ENCODE data around the gene TNRC6B. TPM values are rescaled to one million over a fixed set of nuclear protein-coding genes. Genes with fewer than 3 reads are reported as not detected.
A peak's percentile ranks its signal among the peaks of the same experiment; 100 is the strongest.
"Not testable (repeated sequence)": the region's sequence is repeated elsewhere in the genome, so short reads cannot be mapped to it uniquely, and the experiment has no call there.

The TNRC6B gene
- total and polyA plus RNA-seq, 9 donors, result 7.0 to 21.7 (median 9.7) TPM

GRCh38 chr22:40302149-40302548, 124.4 kb downstream of the TNRC6B start:
- WGBS (ENCODE audit: insufficient coverage), result 96% methylated on average over 10 of the region's 11 CpGs
- H3K36me3 ChIP-seq (ENCODE audit: control insufficient read depth, insufficient read depth, low read length), result peaks cover 34% of the 10 kb centered on the region

GRCh38 chr22:40305625-40306024, 127.9 kb downstream of the TNRC6B start:
- Histone ChIP-seq H3K4me1 (ENCODE audit: control insufficient read depth, insufficient read depth, low read length) (peaks cover under 1% of the 10 kb centered on the region), H3K9me3 (replicated peaks; ENCODE audit: control insufficient read depth, low read depth, low read length) (no peaks in the 10 kb centered on the region), H3K4me3 (ENCODE audit: low read length) (no peak overlapping the region), H3K27me3 (ENCODE audit: control insufficient read depth, insufficient read depth, low read length) (no peaks in the 10 kb centered on the region), H3K36me3 (ENCODE audit: control insufficient read depth, insufficient read depth, low read length) (peaks cover 59% of the 10 kb centered on the region), H3K27ac (ENCODE audit: low read length) (no peak overlapping the region)
- 96% methylated on average over 5 of the region's 5 CpGs for WGBS (ENCODE audit: insufficient coverage)
- DNase-seq, result no peak

More at GRCh38 chr22:40302149-40302548, 124.4 kb downstream of the TNRC6B start:
- H3K27me3 ChIP-seq (ENCODE audit: control insufficient read depth, insufficient read depth, low read length), result no peaks in the 10 kb centered on the region
- no peaks in the 10 kb centered on the region for H3K9me3 ChIP-seq (replicated peaks; ENCODE audit: control insufficient read depth, low read depth, low read length)
- no peak overlapping the region for H3K4me3 ChIP-seq (ENCODE audit: low read length)
- no peaks in the 10 kb centered on the region for H3K4me1 ChIP-seq (ENCODE audit: control insufficient read depth, insufficient read depth, low read length)
- DNase-seq, result no peak
- no peak overlapping the region for H3K27ac ChIP-seq (ENCODE audit: low read length)

- Histone ChIP-seq H3K4me1 (ENCODE audit: control insufficient read depth, insufficient read depth, low read length) (peaks cover 4% of the 10 kb centered on the region), H3K9me3 (replicated peaks; ENCODE audit: control insufficient read depth, low read depth, low read length) (no peaks in the 10 kb centered on the region), H3K36me3 (ENCODE audit: control insufficient read depth, insufficient read depth, low read length) (peaks cover 64% of the 10 kb centered on the region), H3K27ac (ENCODE audit: low read length) (peak overlapping the region; percentile 64), H3K4me3 (ENCODE audit: low read length) (no peak overlapping the region), H3K27me3 (ENCODE audit: control insufficient read depth, insufficient read depth, low read length) (no peaks in the 10 kb centered on the region)
- WGBS (ENCODE audit: insufficient coverage), result 79% methylated on average over 2 of the region's 6 CpGs
- no peak for DNase-seq
These were observed 131.4 kb downstream of the TNRC6B start for GRCh38 chr22:40308999-40309573.

- peak; percentile 52 for DNase-seq
- H3K4me1 ChIP-seq (ENCODE audit: control insufficient read depth, insufficient read depth, low read length), result peaks cover 4% of the 10 kb centered on the region
- no peaks in the 10 kb centered on the region for H3K27me3 ChIP-seq (ENCODE audit: control insufficient read depth, insufficient read depth, low read length)
- no peak overlapping the region for H3K4me3 ChIP-seq (ENCODE audit: low read length)
- H3K9me3 ChIP-seq (replicated peaks; ENCODE audit: control insufficient read depth, low read depth, low read length), result no peaks in the 10 kb centered on the region
- peaks cover 70% of the 10 kb centered on the region for H3K36me3 ChIP-seq (ENCODE audit: control insufficient read depth, insufficient read depth, low read length)
- peak overlapping the region; percentile 53 for H3K27ac ChIP-seq (ENCODE audit: low read length)
These were observed 131.9 kb downstream of the TNRC6B start for GRCh38 chr22:40309631-40310030.

DNA sequence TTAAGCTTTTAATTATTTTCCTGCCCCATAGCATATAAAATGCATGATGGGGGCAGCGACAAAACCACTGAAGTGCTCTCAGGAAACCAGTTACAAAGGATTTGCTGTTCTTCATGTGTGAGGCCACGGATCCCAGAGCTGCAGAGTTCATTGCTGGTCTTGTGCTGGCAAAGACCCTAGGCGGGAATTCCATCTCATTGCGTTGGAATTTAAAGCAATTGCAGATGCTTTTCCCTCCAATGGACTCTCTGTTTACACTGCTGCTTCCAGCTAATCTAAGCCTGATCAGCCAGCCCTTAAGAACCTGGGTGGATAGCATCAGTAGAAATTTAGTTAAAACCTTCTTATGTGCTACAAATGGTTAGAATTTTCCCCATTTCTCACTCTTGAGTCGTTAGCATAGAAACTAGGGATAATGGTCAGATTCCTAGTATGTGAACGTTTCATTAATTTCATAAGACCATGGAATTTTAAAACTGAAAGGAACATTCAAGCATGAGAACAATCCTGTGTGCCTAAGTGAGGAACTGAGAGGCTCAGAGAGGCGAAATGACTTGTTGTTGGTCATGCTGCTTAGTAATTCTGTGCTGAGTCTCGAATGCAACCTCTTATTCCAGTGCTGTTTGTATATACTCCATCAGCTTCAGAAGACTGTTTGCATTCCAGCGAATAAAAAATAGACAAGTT, 132.5 kb downstream of the TNRC6B start:
- peak; percentile 95 for DNase-seq
- Histone ChIP-seq H3K4me1 (ENCODE audit: control insufficient read depth, insufficient read depth, low read length) (peaks cover 4% of the 10 kb centered on the region), H3K27me3 (ENCODE audit: control insufficient read depth, insufficient read depth, low read length) (no peaks in the 10 kb centered on the region), H3K4me3 (ENCODE audit: low read length) (no peak overlapping the region), H3K9me3 (replicated peaks; ENCODE audit: control insufficient read depth, low read depth, low read length) (no peaks in the 10 kb centered on the region), H3K36me3 (ENCODE audit: control insufficient read depth, insufficient read depth, low read length) (peaks cover 67% of the 10 kb centered on the region), H3K27ac (ENCODE audit: low read length) (peak overlapping the region; percentile 76)
- 22% methylated on average over 4 of the region's 9 CpGs for WGBS (ENCODE audit: insufficient coverage)

DNA sequence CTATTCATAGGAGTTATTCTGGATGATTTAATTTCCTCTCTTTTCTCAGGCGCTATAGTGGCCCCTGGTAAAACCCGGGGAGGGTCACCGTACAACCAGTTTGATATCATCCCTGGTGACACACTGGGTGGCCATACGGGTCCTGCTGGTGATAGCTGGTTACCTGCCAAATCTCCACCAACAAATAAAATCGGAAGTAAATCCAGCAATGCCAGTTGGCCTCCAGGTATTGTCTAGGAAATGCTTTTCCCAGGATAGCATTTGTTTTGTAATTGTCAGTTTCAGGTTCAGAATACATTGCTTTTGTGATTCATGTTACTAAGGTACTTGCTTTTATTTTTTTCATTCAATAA, 133.0 kb downstream of the TNRC6B start:
- no peaks in the 10 kb centered on the region for H3K9me3 ChIP-seq (replicated peaks; ENCODE audit: control insufficient read depth, low read depth, low read length)
- DNase-seq, result no peak
- H3K36me3 ChIP-seq (ENCODE audit: control insufficient read depth, insufficient read depth, low read length), result peaks cover 68% of the 10 kb centered on the region
- H3K27ac ChIP-seq (ENCODE audit: low read length), result peak overlapping the region; percentile 76
- peaks cover 4% of the 10 kb centered on the region for H3K4me1 ChIP-seq (ENCODE audit: control insufficient read depth, insufficient read depth, low read length)
- no CpG with 5 or more reads among the region's 5 CpGs for WGBS (ENCODE audit: insufficient coverage)
- no peaks in the 10 kb centered on the region for H3K27me3 ChIP-seq (ENCODE audit: control insufficient read depth, insufficient read depth, low read length)
- no peak overlapping the region for H3K4me3 ChIP-seq (ENCODE audit: low read length)

DNA sequence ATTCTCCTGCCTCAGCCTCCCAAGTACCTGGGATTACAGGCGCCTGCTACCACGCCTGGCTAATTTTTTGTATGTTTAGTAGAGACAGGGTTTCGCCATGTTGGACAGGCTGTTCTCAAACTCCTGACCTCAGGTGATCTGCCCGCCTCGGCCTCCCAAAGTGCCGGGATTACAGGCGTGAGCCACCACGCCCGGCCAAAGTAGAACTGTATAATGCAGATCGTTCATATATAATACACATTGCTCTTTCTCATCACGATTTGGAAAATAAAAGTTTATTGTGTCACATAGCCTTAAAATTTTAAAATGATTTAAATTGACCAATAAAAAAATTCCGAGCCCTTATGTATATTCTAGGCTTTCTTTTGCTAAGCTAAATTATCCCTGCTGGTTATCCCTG, 133.9 kb downstream of the TNRC6B start:
- H3K27ac ChIP-seq (ENCODE audit: low read length); DNase-seq; H3K4me1 ChIP-seq (ENCODE audit: control insufficient read depth, insufficient read depth, low read length); H3K27me3 ChIP-seq (ENCODE audit: control insufficient read depth, insufficient read depth, low read length); H3K9me3 ChIP-seq (replicated peaks; ENCODE audit: control insufficient read depth, low read depth, low read length); H3K4me3 ChIP-seq (ENCODE audit: low read length): not testable (repeated sequence)
- WGBS (ENCODE audit: insufficient coverage), result no CpG with 5 or more reads among the region's 12 CpGs
- H3K36me3 ChIP-seq (ENCODE audit: control insufficient read depth, insufficient read depth, low read length), result peaks cover 75% of the 10 kb centered on the region

- no peaks in the 10 kb centered on the region for H3K27me3 ChIP-seq (ENCODE audit: control insufficient read depth, insufficient read depth, low read length)
- peaks cover 76% of the 10 kb centered on the region for H3K36me3 ChIP-seq (ENCODE audit: control insufficient read depth, insufficient read depth, low read length)
- H3K4me1 ChIP-seq (ENCODE audit: control insufficient read depth, insufficient read depth, low read length), result peaks cover 4% of the 10 kb centered on the region
- no CpG with 5 or more reads among the region's 2 CpGs for WGBS (ENCODE audit: insufficient coverage)
- no peak overlapping the region for H3K4me3 ChIP-seq (ENCODE audit: low read length)
- H3K9me3 ChIP-seq (replicated peaks; ENCODE audit: control insufficient read depth, low read depth, low read length), result no peaks in the 10 kb centered on the region
- H3K27ac ChIP-seq (ENCODE audit: low read length), result no peak overlapping the region
- peak; percentile 25 for DNase-seq
These were observed 134.3 kb downstream of the TNRC6B start for GRCh38 chr22:40312050-40312449.

DNA sequence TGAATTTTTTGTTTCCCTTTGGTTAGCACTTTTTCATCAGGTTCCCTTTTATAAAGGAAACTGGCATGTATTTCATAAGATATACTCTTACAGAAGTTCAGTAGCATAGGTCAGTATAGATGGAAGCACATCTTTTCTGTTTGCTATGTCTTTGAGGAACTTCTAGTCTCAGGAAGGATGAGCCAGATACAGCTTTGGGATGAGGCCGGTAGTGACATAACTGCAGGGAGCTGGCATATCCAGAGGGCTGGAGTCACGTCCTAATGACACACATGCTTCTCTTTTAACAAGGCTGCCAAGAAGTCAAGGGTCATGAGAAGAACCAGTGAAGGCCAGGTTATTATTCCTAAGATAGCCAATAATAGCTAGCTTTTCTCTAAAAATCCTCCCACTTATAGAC, 135.3 kb downstream of the TNRC6B start:
- Histone ChIP-seq H3K27ac (ENCODE audit: low read length) (no peak overlapping the region), H3K27me3 (ENCODE audit: control insufficient read depth, insufficient read depth, low read length) (no peaks in the 10 kb centered on the region)

DNA sequence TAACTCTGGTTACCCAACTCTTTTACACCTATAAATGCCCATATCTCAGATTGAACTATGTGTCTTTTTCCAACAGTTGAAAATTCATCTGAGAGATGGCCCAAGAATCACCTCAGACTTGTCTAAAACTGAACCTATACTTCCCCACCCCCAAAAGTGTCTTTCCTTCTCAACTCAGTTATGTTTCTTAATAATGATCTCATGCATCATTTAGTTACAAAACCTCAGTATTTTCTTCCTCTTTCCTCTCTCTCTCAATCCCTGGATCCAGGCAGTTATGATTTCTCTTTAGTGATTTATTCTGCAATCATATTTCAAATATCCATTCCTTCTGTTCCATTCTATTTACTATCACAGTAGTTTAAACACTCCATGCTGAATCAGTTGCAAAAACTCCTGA, 136.3 kb downstream of the TNRC6B start:
- H3K4me1 ChIP-seq (ENCODE audit: control insufficient read depth, insufficient read depth, low read length), result peaks cover 4% of the 10 kb centered on the region
- H3K4me3 ChIP-seq (ENCODE audit: low read length), result no peak overlapping the region
- H3K9me3 ChIP-seq (replicated peaks; ENCODE audit: control insufficient read depth, low read depth, low read length), result no peaks in the 10 kb centered on the region
- DNase-seq, result no peak
- H3K36me3 ChIP-seq (ENCODE audit: control insufficient read depth, insufficient read depth, low read length), result peaks cover 70% of the 10 kb centered on the region
- no peaks in the 10 kb centered on the region for H3K27me3 ChIP-seq (ENCODE audit: control insufficient read depth, insufficient read depth, low read length)
- no peak overlapping the region for H3K27ac ChIP-seq (ENCODE audit: low read length)

More for the DNA sequence above, 135.3 kb downstream of the TNRC6B start:
- no CpG with 5 or more reads among the region's 2 CpGs for WGBS (ENCODE audit: insufficient coverage)
- DNase-seq, result no peak
- Histone ChIP-seq H3K4me3 (ENCODE audit: low read length) (no peak overlapping the region), H3K36me3 (ENCODE audit: control insufficient read depth, insufficient read depth, low read length) (peaks cover 75% of the 10 kb centered on the region), H3K4me1 (ENCODE audit: control insufficient read depth, insufficient read depth, low read length) (peaks cover 4% of the 10 kb centered on the region), H3K9me3 (replicated peaks; ENCODE audit: control insufficient read depth, low read depth, low read length) (no peaks in the 10 kb centered on the region)

DNA sequence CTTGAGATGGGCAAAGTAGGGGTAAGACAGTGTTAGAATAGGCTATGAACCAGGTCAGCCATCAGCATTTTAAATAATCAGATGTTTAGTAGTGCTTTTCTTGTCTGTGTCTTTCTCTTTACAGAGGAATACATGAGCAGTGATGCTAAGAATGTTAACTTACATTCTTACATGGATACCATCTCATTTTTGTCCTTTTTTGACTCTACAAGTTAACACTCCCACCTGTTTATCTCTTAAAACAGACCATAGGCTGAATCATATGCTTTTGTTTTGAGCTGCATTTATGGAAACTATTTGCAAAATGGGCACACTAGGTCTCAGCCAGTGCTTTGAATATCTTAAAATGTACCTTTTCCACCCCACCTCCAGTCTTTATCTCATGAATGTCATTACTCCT, 143.0 kb downstream of the TNRC6B start:
- H3K27me3 ChIP-seq (ENCODE audit: control insufficient read depth, insufficient read depth, low read length), result no peaks in the 10 kb centered on the region
- no peak overlapping the region for H3K27ac ChIP-seq (ENCODE audit: low read length)
- no peaks in the 10 kb centered on the region for H3K4me1 ChIP-seq (ENCODE audit: control insufficient read depth, insufficient read depth, low read length)
- peaks cover 62% of the 10 kb centered on the region for H3K36me3 ChIP-seq (ENCODE audit: control insufficient read depth, insufficient read depth, low read length)
- H3K9me3 ChIP-seq (replicated peaks; ENCODE audit: control insufficient read depth, low read depth, low read length), result no peaks in the 10 kb centered on the region
- no peak overlapping the region for H3K4me3 ChIP-seq (ENCODE audit: low read length)
- no peak for DNase-seq
